HepG2 (cell line): ENCODE data around the gene STIM1. TPM values are rescaled to one million over a fixed set of nuclear protein-coding genes. Genes with fewer than 3 reads are reported as not detected.
A peak's percentile ranks its signal among the peaks of the same experiment; 100 is the strongest.

Experiments
- ATRX ChIP-seq: sonication (generic); formaldehyde crosslinking; IDR thresholded peaks from 2 replicates; pipeline ENCODE4 v1.4.0; 2020; ENCODE audit warnings: missing genetic modification reagents, borderline replicate concordance
- HES4 ChIP-seq: sonication (generic); formaldehyde crosslinking; IDR thresholded peaks from 2 replicates; pipeline ENCODE4 v1.9.0; 2021; ENCODE audit warnings: mild to moderate bottlenecking, missing genetic modification reagents, borderline replicate concordance
- IKZF5 ChIP-seq: IDR thresholded peaks from 2 replicates; pipeline ENCODE4 v1.6.1; 2018; ENCODE audit warnings: missing genetic modification reagents, mild to moderate bottlenecking, missing compliant biosample characterization
- ISL2 ChIP-seq: sonication (generic); formaldehyde crosslinking; IDR thresholded peaks from 2 replicates; pipeline ENCODE4 v1.5.0; 2020; ENCODE audit warnings: missing genetic modification reagents
- KLF13 ChIP-seq: sonication (generic); formaldehyde crosslinking; IDR thresholded peaks from 2 replicates; pipeline ENCODE4 v1.4.0; 2020; ENCODE audit warnings: mild to moderate bottlenecking, missing genetic modification reagents
- KMT2B ChIP-seq: IDR thresholded peaks from 2 replicates; pipeline ENCODE4 v1.6.1; 2016; ENCODE audit warnings: missing genetic modification reagents, missing compliant biosample characterization
- MAF1 ChIP-seq: sonication (generic); formaldehyde crosslinking; IDR thresholded peaks from 2 replicates; pipeline ENCODE4 v1.5.0; 2020; ENCODE audit warnings: missing genetic modification reagents, borderline replicate concordance
- MBNL3 ChIP-seq: fragments of 250-450 bp; sonication (Bioruptor Pico); conservative IDR thresholded peaks from 2 replicates; pipeline ENCODE4 v1.8.0; 2022; ENCODE audit warnings: mild to moderate bottlenecking, inconsistent platforms
- NCOA1 ChIP-seq: sonication (generic); formaldehyde crosslinking; IDR thresholded peaks from 2 replicates; pipeline ENCODE4 v1.9.0; 2021; ENCODE audit warnings: missing genetic modification reagents
- SP1 ChIP-seq, 2 experiments: fragments of 450-650 bp in 1 of 2; sonication (generic) in 1 of 2; formaldehyde crosslinking in 1 of 2; IDR thresholded peaks; 2 replicates each; pipeline versions ENCODE4 v1.4.0 to v1.6.1; 2016 to 2020; ENCODE audit warnings: missing genetic modification reagents in 1 of 2
- TFDP2 ChIP-seq: sonication (generic); formaldehyde crosslinking; IDR thresholded peaks from 2 replicates; pipeline ENCODE4 v1.4.0; 2020; ENCODE audit warnings: missing genetic modification reagents
- WIZ ChIP-seq: sonication (generic); formaldehyde crosslinking; IDR thresholded peaks from 2 replicates; pipeline ENCODE4 v1.5.1; 2020; ENCODE audit warnings: mild to moderate bottlenecking, missing genetic modification reagents
- ZEB1 ChIP-seq: IDR thresholded peaks from 2 replicates; pipeline ENCODE4 v1.6.1; 2012; ENCODE audit warnings: mild to moderate bottlenecking, low read depth, inconsistent platforms; ENCODE audit not compliant: insufficient replicate concordance
- ZNF224 ChIP-seq: sonication (generic); formaldehyde crosslinking; IDR thresholded peaks from 2 replicates; pipeline ENCODE4 v1.5.0; 2020; ENCODE audit warnings: mild to moderate bottlenecking, missing genetic modification reagents
- ZNF3 ChIP-seq: IDR thresholded peaks from 2 replicates; pipeline ENCODE4 v1.7.0; 2017; ENCODE audit warnings: inconsistent platforms
- ZNF484 ChIP-seq: sonication (generic); formaldehyde crosslinking; IDR thresholded peaks from 2 replicates; pipeline ENCODE4 v1.5.1; 2020; ENCODE audit warnings: mild to moderate bottlenecking, low read depth, missing genetic modification reagents, borderline replicate concordance
- ZNF543 ChIP-seq: sonication (generic); formaldehyde crosslinking; IDR thresholded peaks from 2 replicates; pipeline ENCODE4 v1.4.0; 2020; ENCODE audit warnings: mild to moderate bottlenecking, missing genetic modification reagents
- ZNF563 ChIP-seq: sonication (generic); formaldehyde crosslinking; IDR thresholded peaks from 2 replicates; pipeline ENCODE4 v1.8.0; 2022; ENCODE audit warnings: mild to moderate bottlenecking, moderate library complexity, missing genetic modification reagents
- ZNF598 ChIP-seq: sonication (generic); formaldehyde crosslinking; IDR thresholded peaks from 2 replicates; pipeline ENCODE4 v1.5.1; 2020; ENCODE audit warnings: mild to moderate bottlenecking, missing genetic modification reagents, borderline replicate concordance
- ZNF619 ChIP-seq: sonication (generic); formaldehyde crosslinking; IDR thresholded peaks from 2 replicates; pipeline ENCODE4 v1.4.0; 2020; ENCODE audit warnings: mild to moderate bottlenecking, missing genetic modification reagents
- ZNF652 ChIP-seq: IDR thresholded peaks from 2 replicates; pipeline ENCODE4 v1.6.1; 2016; ENCODE audit warnings: low read depth, borderline replicate concordance
- ZNF746 ChIP-seq: sonication (generic); formaldehyde crosslinking; IDR thresholded peaks from 2 replicates; pipeline ENCODE4 v1.8.0; 2022; ENCODE audit warnings: mild to moderate bottlenecking, missing genetic modification reagents
- polyA plus RNA-seq, 8 experiments: library from polyadenylated mRNA; depleted of rRNA in 3 of 8; stranded (reverse) in 7 of 8; unstranded in 1 of 8; fragments of >200 nt; fragmentation: Illumina TruSeq in 4 of 8; extraction: Trizol in 4 of 8; gene quantifications; 2 replicates each; pipeline versions ENCODE4 v1.2.1 to v1.2.3, GENCODE V29; 2011 to 2016; ENCODE audit warnings: low read depth in 4 of 8, missing spikeins in 1 of 8, mixed read lengths in 1 of 8; ENCODE audit not compliant: insufficient read depth in 1 of 8
- total RNA-seq, 5 experiments: library from RNA; depleted of rRNA; stranded (reverse); fragments of >200 nt; fragmentation: Illumina TruSeq; extraction: Trizol; gene quantifications; 2 replicates each; pipeline ENCODE4 v1.2.3, GENCODE V29; 2016; ENCODE audit warnings: low read depth in 1 of 5
- TF ChIP-seq, protein P1 (sequence below): sonication (generic); formaldehyde crosslinking; IDR thresholded peaks from 2 replicates; pipeline ENCODE4 v1.4.0; 2020; ENCODE audit warnings: missing genetic modification reagents; ENCODE audit errors: not compliant biosample characterization
- TF ChIP-seq, protein P2 (sequence below): IDR thresholded peaks from 2 replicates; pipeline ENCODE4 v1.6.1; 2016
- TF ChIP-seq, protein P3 (sequence below): sonication (generic); formaldehyde crosslinking; IDR thresholded peaks from 2 replicates; pipeline ENCODE4 v1.8.0; 2023; ENCODE audit warnings: mild to moderate bottlenecking, missing genetic modification reagents

The STIM1 gene
- total and polyA plus RNA-seq, 2 of the 13 experiments (the other 11 are each of a cell fraction or from before 2014, with no cell fraction given): 19.2 to 28.5 TPM

DNA sequence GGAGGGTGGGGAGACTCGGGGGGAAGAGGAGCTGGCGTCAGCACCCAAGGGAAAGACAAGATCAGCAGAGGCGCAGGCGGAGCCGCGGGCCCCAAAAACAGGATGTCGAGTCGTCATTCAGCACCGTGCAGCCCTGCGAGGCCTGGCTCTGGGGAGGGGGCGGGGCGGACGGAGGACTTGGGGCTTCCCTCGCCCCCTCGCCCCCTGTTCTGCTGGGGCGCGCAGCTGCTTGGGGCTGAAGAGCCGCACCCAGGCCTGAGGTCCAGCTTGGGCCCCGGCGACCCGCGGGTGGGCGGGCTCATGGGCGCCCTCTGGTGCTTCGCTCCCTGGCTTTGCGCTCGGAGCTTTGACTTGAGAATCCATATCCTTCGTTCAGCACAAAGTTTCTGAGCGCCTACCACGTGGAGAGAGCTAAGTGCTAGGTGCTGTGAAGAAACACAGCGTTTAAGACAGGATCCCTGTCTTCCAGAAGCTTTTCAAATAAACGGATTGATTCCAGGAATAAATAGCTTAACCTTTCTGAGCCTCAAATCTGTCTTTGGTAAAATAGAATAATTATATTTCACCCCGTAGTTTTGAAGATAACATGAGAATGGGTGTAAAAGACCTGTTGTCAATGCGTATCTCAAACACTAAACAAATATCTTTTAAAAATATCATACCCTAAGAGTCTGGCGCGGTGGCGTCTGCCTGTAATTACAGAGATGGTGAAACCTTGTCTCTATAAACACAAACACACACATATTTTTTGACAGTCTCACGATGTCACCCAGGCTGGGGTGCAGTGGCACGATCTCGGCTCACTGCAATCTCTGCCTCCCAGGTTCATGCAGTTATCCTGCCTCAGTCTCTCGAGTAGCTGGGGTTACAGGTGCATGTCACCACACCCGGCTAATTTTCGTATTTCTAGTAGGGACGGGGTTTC lies 13.8 kb upstream of the STIM1 start (continued):
- TF ChIP-seq ISL2 (CRISPR knock-in tag): no peak
- TF ChIP-seq, protein P1, sequence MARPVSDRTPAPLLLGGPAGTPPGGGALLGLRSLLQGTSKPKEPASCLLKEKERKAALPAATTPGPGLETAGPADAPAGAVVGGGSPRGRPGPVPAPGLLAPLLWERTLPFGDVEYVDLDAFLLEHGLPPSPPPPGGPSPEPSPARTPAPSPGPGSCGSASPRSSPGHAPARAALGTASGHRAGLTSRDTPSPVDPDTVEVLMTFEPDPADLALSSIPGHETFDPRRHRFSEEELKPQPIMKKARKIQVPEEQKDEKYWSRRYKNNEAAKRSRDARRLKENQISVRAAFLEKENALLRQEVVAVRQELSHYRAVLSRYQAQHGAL (CRISPR knock-in tag): no peak
- TF ChIP-seq, protein P2, sequence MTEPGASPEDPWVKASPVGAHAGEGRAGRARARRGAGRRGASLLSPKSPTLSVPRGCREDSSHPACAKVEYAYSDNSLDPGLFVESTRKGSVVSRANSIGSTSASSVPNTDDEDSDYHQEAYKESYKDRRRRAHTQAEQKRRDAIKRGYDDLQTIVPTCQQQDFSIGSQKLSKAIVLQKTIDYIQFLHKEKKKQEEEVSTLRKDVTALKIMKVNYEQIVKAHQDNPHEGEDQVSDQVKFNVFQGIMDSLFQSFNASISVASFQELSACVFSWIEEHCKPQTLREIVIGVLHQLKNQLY (CRISPR knock-in tag): no peak
- TF ChIP-seq ZEB1: no peak
- TF ChIP-seq HES4 (CRISPR knock-in tag): no peak; the same call in 1 of the 2 replicates
- no peak for TF ChIP-seq ZNF484 (CRISPR knock-in tag)
- no peak for TF ChIP-seq MBNL3 (CRISPR knock-in tag)
- TF ChIP-seq WIZ (CRISPR knock-in tag): no peak
- TF ChIP-seq, protein P3, sequence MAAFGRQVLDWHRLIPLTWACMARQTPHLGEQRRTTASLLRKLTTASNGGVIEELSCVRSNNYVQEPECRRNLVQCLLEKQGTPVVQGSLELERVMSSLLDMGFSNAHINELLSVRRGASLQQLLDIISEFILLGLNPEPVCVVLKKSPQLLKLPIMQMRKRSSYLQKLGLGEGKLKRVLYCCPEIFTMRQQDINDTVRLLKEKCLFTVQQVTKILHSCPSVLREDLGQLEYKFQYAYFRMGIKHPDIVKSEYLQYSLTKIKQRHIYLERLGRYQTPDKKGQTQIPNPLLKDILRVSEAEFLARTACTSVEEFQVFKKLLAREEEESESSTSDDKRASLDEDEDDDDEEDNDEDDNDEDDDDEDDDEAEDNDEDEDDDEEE (CRISPR knock-in tag): no peak
- TF ChIP-seq ZNF563: no peak
- TF ChIP-seq ZNF652 (CRISPR knock-in tag): no peak
- peak; percentile 74; the same call in 1 of the 2 replicates for TF ChIP-seq ZNF224 (CRISPR knock-in tag)
- TF ChIP-seq ZNF3 (CRISPR knock-in tag): no peak
- TF ChIP-seq ZNF746 (CRISPR knock-in tag): 0 out of 2 replicates have a peak, but pooled peaks have one; percentile 38
- no peak for TF ChIP-seq SP1 (IDR thresholded peaks at IDR 0.05)
- TF ChIP-seq SP1 (CRISPR knock-in tag; IDR thresholded peaks at IDR 0.05): peak; percentile 43; the same call in 1 of the 2 replicates
- TF ChIP-seq MAF1 (CRISPR knock-in tag): no peak
- TF ChIP-seq KMT2B (CRISPR knock-in tag): peak; percentile 48; the same call in 1 of the 2 replicates
- TF ChIP-seq TFDP2 (CRISPR knock-in tag): peak; percentile 74
- TF ChIP-seq ATRX (CRISPR knock-in tag): no peak
- TF ChIP-seq KLF13 (CRISPR knock-in tag): no peak
- TF ChIP-seq NCOA1 (CRISPR knock-in tag): 0 out of 2 replicates have a peak, but pooled peaks have one; percentile 39
- no peak for TF ChIP-seq ZNF543 (CRISPR knock-in tag)
- peak; percentile 43 for TF ChIP-seq IKZF5 (CRISPR knock-in tag)
- TF ChIP-seq ZNF598 (CRISPR knock-in tag): no peak
- no peak; the same call in 1 of the 2 replicates for TF ChIP-seq ZNF619 (CRISPR knock-in tag)
